ENCODE data around the gene SCN2B. TPM values are rescaled to one million over a fixed set of nuclear protein-coding genes. Genes with fewer than 3 reads are reported as not detected.

Gene SCN2B
- total and polyA plus RNA-seq, 12 donors = 2.9 to 26.7 (median 16.1) TPM

DNA sequence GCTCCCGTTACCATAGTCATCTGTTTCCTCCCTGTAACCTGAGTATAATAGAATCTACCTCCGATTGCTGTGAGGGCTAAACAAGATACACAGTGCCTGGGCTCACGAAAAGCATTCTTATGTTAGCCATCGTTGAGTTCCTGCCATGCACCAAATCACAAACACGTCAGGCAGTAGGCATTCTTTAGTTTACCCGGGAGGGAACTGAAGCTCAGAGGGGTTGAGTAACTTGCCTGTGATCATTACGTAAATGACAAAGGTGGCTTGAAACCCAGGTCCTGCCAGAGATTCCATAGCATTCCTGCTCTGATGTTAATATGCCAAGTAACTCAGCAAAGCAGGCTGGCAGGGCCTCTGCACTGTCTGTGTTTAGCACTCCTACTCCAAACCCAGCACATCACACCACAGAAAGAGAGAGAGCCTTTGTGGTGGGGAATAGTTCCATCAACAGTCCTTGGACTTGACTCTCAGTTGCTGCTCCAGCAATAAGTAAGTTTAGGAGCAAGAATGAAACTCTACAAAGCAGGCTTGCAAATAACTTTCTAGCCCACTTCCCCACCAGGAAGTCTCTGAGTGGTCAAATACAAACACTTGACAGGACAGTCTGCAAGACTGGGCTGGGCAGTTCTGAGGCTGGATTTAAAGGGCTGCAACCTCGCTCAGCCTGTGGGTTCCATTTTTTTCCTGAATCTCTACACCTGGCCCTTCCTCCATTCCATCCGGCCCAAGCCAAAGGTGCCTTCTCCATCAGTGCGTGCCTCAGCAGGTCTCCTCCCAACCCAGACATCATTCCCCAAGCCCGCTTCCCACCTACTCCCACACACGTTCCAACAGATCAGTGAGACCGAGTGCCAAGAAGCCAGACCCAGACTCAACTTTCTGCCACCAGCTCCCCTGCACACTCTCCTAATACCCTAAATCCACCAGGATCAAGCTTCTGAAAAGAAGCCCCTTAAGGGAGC lies 1.1 kb downstream of the SCN2B start:
- peak; percentile 8 to 71 (median 50) for ATAC-seq
- Histone ChIP-seq H3K27me3 (peaks cover 0 to 5% (median 2%) of the 10 kb centered on the region in 7 donors), H3K4me1 (peaks cover 10 to 40% (median 25%) of the 10 kb centered on the region in 9 donors), H3K4me3 (peak overlapping the region in 9 of 10 donors; percentile 40 to 66 (median 54)), H3K9me3 (no peaks in the 10 kb centered on the region), H3K36me3 (no peaks in the 10 kb centered on the region), H3K27ac (peak overlapping the region; percentile 73 to 95 (median 86))
- TF ChIP-seq, protein P1, sequence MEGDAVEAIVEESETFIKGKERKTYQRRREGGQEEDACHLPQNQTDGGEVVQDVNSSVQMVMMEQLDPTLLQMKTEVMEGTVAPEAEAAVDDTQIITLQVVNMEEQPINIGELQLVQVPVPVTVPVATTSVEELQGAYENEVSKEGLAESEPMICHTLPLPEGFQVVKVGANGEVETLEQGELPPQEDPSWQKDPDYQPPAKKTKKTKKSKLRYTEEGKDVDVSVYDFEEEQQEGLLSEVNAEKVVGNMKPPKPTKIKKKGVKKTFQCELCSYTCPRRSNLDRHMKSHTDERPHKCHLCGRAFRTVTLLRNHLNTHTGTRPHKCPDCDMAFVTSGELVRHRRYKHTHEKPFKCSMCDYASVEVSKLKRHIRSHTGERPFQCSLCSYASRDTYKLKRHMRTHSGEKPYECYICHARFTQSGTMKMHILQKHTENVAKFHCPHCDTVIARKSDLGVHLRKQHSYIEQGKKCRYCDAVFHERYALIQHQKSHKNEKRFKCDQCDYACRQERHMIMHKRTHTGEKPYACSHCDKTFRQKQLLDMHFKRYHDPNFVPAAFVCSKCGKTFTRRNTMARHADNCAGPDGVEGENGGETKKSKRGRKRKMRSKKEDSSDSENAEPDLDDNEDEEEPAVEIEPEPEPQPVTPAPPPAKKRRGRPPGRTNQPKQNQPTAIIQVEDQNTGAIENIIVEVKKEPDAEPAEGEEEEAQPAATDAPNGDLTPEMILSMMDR (IDR thresholded peaks at IDR 0.05) = no peak
- DNase-seq = no peak
- WGBS, 2 donors = 38 to 45% methylated on average over 13 of the region's 13 CpGs
- intact Hi-C loops (cut with DNase I) = no loop called here

- H3K4me3 ChIP-seq = no peak overlapping the region
- intact Hi-C loops (cut with DNase I) = no loop called here
- peak overlapping the region in 6 of 10 donors; percentile 84 to 95 (median 91) for H3K27ac ChIP-seq
- no peaks in the 10 kb centered on the region for H3K36me3 ChIP-seq
- TF ChIP-seq, protein P1 (IDR thresholded peaks at IDR 0.05) = no peak
- H3K27me3 ChIP-seq = peaks cover 0 to 3% (median 0%) of the 10 kb centered on the region in 7 donors
- no peaks in the 10 kb centered on the region for H3K9me3 ChIP-seq
- WGBS, 2 donors = 84 to 85% methylated on average over 9 of the region's 9 CpGs
- peaks cover 10 to 42% (median 27%) of the 10 kb centered on the region in 9 donors for H3K4me1 ChIP-seq
- no peak for ATAC-seq
- DNase-seq = no peak
Measured at GRCh38 chr11:118174006-118174567, 2.4 kb downstream of the SCN2B start.

DNA sequence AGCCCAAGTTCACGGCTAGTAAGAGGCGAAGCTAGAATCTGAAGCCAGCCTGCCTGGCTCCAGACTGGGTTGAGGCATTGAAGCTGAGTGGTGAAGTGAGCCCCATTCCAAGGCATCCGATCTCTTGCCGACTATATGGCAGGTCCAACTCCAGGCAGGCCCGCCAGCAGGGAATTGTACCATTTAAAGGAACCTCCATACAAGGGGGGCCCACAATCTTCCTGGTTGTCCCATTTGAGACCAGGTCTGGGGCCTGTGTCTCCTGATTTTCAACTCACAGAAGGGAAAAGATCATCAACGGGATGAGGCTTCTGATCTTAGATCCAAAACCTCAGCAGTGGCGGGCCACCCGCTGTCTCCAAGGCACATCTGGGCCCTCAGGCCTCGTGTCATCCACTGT lies 4.1 kb downstream of the SCN2B start:
- ATAC-seq (no peak), DNase-seq (no peak)
- Histone ChIP-seq H3K4me3 (no peak overlapping the region), H3K9me3 (no peaks in the 10 kb centered on the region), H3K27ac (no peak overlapping the region), H3K27me3 (peaks cover 0 to 3% (median 0%) of the 10 kb centered on the region in 7 donors), H3K36me3 (peaks cover 0 to 6% (median 0%) of the 10 kb centered on the region in 9 donors), H3K4me1 (peaks cover 10 to 47% (median 28%) of the 10 kb centered on the region in 9 donors)
- intact Hi-C loops (cut with DNase I) = no loop called here
- WGBS, 2 donors = 85 to 88% methylated on average over 9 of the region's 9 CpGs
- TF ChIP-seq, protein P1 (IDR thresholded peaks at IDR 0.05) = no peak
